LNCaP clone FGC (cell line): Measurements from ENCODE around the gene ASPDH.
A peak's percentile ranks its signal among the peaks of the same experiment; 100 is the strongest.

Experiments used
- DNase-seq: peaks from one replicate; pipeline ENCODE4 v3.0.0-alpha.2; 2011; ENCODE audit warnings: low read depth
- H3K4me3 ChIP-seq: 2 replicates; pipeline ENCODE4 v1.5.1; 2011; ENCODE audit warnings: mild to moderate bottlenecking, low read depth, low read length, control low read depth
- CTCF ChIP-seq: IDR thresholded peaks from 2 replicates; pipeline ENCODE4 v1.5.1; 2012; ENCODE audit warnings: mild to moderate bottlenecking; ENCODE audit not compliant: control insufficient read depth, insufficient read depth; ENCODE audit errors: extremely low read depth

ASPDH gene

GRCh38 chr19:50519006-50519575 is 5.4 kb upstream of the ASPDH start:
- TF ChIP-seq CTCF: no peak
- no peak overlapping the region for H3K4me3 ChIP-seq
- no peak for DNase-seq

- H3K4me3 ChIP-seq: no peak overlapping the region
- 0 out of 2 replicates have a peak, but pooled peaks have one; percentile 9 for TF ChIP-seq CTCF
- DNase-seq: no peak
Observed at GRCh38 chr19:50518091-50519005, 4.6 kb upstream of the ASPDH start.

GRCh38 chr19:50517704-50518075 is 4.0 kb upstream of the ASPDH start:
- DNase-seq: no peak
- H3K4me3 ChIP-seq: no peak overlapping the region
- no peak for TF ChIP-seq CTCF

- TF ChIP-seq CTCF: no peak
- no peak overlapping the region for H3K4me3 ChIP-seq
- DNase-seq: no peak
Observed at GRCh38 chr19:50516964-50517703, 3.4 kb upstream of the ASPDH start.

- DNase-seq: no peak
- TF ChIP-seq CTCF: no peak
- H3K4me3 ChIP-seq: no peak overlapping the region
Observed at GRCh38 chr19:50516456-50516855, 2.7 kb upstream of the ASPDH start.

GRCh38 chr19:50515168-50515561 is 1.5 kb upstream of the ASPDH start:
- no peak for TF ChIP-seq CTCF
- no peak overlapping the region for H3K4me3 ChIP-seq
- DNase-seq: no peak
